GM12801 (cell line): ENCODE measurements around the gene TNIK.

ENCODE experiments used
- TF ChIP-seq, protein P1 (sequence below): IDR thresholded peaks from one replicate; pipeline ENCODE4 v1.5.1; 2011; ENCODE audit warnings: control low read depth; ENCODE audit not compliant: insufficient read length; ENCODE audit errors: extremely low read depth

Gene TNIK

DNA sequence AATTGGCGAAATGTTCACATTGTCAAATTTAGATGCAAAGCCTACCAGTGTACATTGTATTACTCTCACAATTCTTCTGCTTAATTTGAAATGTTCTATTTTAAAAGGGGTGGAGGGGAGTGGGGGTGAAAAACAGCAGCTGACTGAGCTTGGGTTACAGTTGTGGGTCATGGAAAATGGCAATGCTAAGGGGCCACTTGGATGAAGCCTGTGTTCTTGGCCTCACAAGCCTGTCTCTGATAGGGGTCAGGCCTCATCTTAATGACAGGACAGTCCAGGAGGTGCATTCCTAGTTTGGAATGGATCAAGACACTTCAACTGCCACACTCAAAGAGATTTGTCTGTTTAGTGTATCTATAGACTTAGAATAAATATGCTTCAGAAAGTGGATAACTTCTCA lies 158.2 kb downstream of the TNIK start:
- TF ChIP-seq, protein P1, sequence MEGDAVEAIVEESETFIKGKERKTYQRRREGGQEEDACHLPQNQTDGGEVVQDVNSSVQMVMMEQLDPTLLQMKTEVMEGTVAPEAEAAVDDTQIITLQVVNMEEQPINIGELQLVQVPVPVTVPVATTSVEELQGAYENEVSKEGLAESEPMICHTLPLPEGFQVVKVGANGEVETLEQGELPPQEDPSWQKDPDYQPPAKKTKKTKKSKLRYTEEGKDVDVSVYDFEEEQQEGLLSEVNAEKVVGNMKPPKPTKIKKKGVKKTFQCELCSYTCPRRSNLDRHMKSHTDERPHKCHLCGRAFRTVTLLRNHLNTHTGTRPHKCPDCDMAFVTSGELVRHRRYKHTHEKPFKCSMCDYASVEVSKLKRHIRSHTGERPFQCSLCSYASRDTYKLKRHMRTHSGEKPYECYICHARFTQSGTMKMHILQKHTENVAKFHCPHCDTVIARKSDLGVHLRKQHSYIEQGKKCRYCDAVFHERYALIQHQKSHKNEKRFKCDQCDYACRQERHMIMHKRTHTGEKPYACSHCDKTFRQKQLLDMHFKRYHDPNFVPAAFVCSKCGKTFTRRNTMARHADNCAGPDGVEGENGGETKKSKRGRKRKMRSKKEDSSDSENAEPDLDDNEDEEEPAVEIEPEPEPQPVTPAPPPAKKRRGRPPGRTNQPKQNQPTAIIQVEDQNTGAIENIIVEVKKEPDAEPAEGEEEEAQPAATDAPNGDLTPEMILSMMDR = no peak

DNA sequence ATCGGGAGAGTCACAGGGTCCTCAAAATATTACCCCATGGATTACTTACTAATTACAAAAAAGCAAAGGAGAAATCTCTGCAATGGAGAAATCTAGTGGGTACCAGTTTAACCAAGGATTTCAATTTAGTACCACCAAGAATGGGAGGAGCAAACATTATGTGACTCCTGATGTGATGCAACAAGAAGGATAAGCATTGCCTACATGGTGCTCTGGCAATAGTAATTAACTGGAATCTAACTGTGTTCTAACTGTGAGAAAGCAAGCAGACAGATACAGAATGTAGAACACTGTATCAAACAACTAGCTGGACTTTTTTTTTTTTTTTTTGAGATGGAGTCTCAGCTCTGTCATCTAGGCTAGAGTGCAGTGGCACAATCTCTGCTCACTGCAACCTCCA lies 159.2 kb downstream of the TNIK start:
- TF ChIP-seq, protein P1 = no peak

DNA sequence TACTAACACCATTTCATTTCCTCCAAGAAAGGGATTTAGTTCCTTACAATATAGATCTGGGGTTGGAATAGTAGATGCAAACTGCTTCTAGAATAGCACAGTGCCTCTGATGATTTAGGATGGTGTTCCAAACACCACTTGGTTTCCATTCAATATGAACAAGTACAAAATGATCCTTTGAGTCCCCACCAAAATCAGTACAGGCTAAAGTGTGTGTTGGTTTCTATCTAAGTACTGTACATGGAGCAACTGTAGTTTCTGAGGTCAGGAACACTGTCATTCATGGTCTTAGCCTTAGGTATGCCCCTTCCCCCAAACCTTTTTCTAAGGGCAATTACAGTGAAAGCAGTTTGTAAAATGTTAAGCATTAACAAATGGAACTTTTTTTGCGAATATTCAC lies 162.3 kb downstream of the TNIK start:
- TF ChIP-seq, protein P1 = no peak

DNA sequence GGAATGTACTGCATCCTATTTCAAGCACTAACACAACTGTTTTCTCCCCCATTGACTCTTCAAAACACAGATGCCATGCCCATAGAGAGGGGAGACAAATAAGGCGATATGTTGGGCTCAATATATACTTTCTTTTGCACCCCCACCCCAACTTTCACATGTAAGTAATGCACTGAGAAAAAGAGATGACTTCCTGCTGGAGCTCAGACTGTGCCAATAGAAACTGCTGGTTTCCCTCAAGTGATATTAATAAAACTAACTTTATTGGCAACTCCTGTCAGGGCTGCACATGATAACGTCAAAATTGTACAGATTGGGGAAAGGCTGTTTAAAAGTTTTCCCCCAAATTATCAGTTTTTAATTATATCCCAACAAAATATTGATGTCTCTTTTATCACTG lies 163.0 kb downstream of the TNIK start:
- TF ChIP-seq, protein P1 = no peak

DNA sequence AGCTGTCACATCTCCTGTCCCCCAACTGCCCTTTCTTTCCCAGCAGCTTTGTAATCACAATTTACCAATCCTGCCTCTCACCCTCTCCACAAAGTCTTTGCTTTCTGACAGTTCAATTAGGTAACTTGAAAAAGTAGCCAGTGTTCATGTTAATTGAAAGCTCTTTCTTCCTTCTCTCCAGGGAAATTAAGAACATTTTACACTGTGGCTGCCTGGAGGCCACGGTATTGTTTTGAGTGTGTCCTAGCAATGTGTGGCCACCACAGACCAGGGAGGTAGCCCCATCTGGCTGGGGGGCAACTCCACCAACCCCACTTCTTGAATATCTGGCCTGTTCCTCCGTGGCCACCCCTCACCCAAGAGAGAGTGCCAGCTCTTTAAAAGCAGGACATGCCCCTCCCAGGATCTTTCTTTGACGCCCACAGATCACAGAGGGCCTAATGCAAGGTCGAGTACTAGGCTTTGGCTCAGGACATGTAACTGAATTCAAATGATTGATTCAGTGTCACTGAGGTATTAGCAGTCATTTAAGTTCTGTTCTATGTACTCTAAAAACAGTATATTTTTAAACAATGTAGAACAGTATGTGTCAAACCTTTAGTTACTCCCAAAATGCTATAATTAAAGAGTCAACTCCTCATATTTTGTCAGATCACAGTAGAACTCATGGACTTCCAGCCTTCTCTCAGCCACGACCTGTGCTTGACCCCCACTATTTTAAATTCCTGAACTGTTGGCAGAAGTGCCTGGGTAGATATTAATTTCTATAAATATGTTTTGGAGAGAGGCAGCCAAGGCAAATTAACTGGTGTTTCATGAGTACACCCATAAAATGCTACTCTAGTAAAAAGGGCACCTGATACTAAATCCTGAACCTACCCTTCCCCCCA lies 164.5 kb downstream of the TNIK start:
- TF ChIP-seq, protein P1 = no peak

DNA sequence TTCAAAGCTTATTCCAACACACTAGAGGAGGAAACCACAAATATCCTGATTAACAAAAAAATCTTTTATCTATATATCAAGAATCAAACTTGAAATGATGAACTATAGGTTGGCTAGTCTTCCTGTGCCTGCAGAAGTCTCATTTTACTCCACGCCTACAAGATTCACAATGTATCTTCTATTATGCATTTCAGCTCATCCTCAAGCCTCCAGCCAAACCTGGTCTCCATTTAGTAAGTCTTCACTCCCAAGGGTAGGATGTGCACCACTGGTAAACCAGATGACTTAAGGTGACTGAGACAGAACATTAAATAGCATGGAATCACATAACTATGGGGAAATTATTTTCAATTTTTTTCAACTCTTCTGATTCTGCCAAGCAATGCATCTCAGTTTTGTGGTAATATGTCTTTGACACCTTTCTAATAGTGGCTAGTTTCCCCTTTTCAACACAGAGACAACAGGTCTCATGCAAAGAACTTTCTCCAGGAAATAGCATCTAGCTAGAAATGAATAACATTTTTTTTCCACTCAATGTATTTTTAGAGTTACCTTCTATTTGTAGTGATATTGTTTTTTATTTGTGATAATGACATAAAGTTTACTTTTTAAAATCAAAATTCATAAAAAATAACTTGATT lies 166.9 kb downstream of the TNIK start:
- TF ChIP-seq, protein P1 = no peak

DNA sequence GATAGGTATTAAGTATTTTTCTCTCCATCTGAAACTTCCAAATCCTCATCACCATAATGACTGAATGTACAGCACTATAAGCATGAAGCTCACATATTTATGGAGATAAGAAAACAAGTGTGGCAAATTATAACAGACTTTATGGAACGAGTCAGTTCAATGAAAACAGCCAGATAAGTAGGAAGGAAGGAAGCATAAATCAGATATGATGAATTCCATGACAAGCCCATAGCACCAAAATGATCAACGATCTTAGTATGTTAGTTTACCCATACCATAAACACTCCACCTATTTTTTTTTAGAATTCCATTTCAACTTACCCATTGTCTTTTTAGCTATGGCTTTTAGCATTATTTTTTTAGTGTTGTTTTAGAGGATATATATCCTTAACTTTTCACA lies 169.5 kb downstream of the TNIK start:
- TF ChIP-seq, protein P1 = no peak
